Stimulated activated CD4-positive, alpha-beta T cell treated with anti-CD3 and anti-CD28 coated beads, Interleukin-15, amount 100 ng/mL, for 24 hours (primary cell): Measurements from ENCODE around the gene KRTAP10-11.
"Not testable (repeated sequence)": the region's sequence is repeated elsewhere in the genome, so short reads cannot be mapped to it uniquely, and the experiment has no call there.

Experiments used
- DNase-seq: peaks from one replicate; pipeline ENCODE4 v3.0.0-alpha.2; 2020

Gene KRTAP10-11

GRCh38 chr21:44670642-44671432, 24.6 kb downstream of the KRTAP10-11 start:
- DNase-seq, result no peak

GRCh38 chr21:44671911-44672310, 25.7 kb downstream of the KRTAP10-11 start:
- DNase-seq, result no peak

GRCh38 chr21:44677881-44678280, 31.7 kb downstream of the KRTAP10-11 start:
- DNase-seq, result no peak

- no peak for DNase-seq
Measured at GRCh38 chr21:44681152-44681551, 34.9 kb downstream of the KRTAP10-11 start.

GRCh38 chr21:44681861-44682579, 35.8 kb downstream of the KRTAP10-11 start, which contains the start of gene KRTAP12-1:
Gene KRTAP12-1, minus strand, starts transcription at chr21:44682163. Its CDS starts 40 bp downstream, at chr21:44682123.
- no peak for DNase-seq

- DNase-seq, result no peak
Measured at GRCh38 chr21:44682580-44683151, 36.5 kb downstream of the KRTAP10-11 start.

GRCh38 chr21:44684077-44684476, 37.9 kb downstream of the KRTAP10-11 start:
- no peak for DNase-seq

GRCh38 chr21:44684483-44684882, 38.3 kb downstream of the KRTAP10-11 start:
- DNase-seq, result no peak

GRCh38 chr21:44685050-44685449, 38.8 kb downstream of the KRTAP10-11 start:
- DNase-seq, result not testable (repeated sequence)

- DNase-seq, result no peak
Measured at GRCh38 chr21:44686000-44686781, 40.0 kb downstream of the KRTAP10-11 start.

GRCh38 chr21:44686843-44687561, 40.8 kb downstream of the KRTAP10-11 start:
- no peak for DNase-seq

- no peak for DNase-seq
Measured at GRCh38 chr21:44687671-44688070, 41.5 kb downstream of the KRTAP10-11 start.

GRCh38 chr21:44689740-44690139, 43.5 kb downstream of the KRTAP10-11 start:
- DNase-seq, result not testable (repeated sequence)

GRCh38 chr21:44691686-44692085, 45.5 kb downstream of the KRTAP10-11 start:
- DNase-seq, result no peak

- no peak for DNase-seq
Measured at GRCh38 chr21:44692798-44693512, 46.7 kb downstream of the KRTAP10-11 start.

- DNase-seq, result no peak
Measured at GRCh38 chr21:44694776-44695175, 48.6 kb downstream of the KRTAP10-11 start.

GRCh38 chr21:44695184-44695583, 49.0 kb downstream of the KRTAP10-11 start:
- DNase-seq, result no peak

GRCh38 chr21:44695641-44696040, 49.4 kb downstream of the KRTAP10-11 start:
- DNase-seq, result no peak

- no peak for DNase-seq
Measured at GRCh38 chr21:44696572-44696971, 50.4 kb downstream of the KRTAP10-11 start.
